GM18858 (cell line): ENCODE measurements around the gene CDH4.

Source experiments
- ATAC-seq: cut with Tn5 transposase; IDR thresholded peaks from one replicate; pipeline ENCODE4 v1.9.1; 2021; ENCODE audit not compliant: unreplicated experiment

The CDH4 gene

DNA sequence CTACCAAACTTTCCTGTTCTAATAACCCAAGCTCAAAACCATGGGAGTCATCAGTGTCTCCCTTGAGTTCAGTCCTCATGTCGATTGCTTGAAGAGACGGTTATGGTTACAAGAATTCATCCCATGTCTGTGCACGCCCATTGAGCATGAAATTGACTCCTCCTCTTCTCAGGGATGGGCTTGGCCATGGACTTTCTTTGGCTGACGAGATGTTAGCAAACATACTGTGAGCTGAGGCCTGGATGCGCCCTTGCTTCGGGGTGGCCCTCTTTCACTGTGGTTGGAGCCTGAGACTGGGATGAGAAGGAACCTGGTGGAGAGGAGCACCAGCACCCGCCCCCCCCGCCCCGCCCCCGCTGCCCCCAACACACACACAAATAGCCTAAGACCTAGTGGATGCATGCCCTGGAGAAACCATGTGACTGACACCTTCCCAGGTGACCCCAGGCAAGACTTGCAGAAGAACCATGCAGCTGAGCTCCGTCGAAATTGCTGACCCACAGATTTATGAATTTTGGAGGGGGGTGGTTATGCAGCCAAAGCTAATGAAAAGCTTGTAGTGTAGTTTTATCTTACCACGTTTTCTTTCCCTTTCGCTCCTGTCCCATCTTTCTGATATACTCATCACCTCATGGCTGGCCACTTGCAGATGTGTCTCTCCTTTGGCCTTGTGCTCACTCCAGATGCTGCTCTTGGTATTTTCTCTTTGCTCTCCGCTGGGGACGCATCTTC lies 231.4 kb downstream of the CDH4 start:
- ATAC-seq = no peak

DNA sequence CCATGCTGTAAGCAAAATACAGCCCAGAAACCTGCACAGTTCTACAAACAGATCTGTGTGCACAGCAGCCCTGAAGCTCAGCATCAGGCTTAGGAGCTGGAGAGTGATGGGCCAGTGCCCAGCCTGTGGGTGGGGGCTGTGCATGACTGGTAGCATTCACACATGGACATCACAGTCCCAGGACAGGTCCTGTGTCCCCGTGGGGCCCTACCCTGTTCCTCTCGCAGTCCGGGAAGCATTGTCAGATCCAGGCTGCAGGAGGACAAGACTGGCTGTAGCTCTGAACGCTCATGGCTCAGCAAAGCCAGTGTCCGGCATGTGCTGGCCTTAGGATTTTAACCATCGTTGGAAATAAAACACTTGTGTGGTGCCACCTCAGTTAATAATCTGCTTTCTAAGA lies 234.1 kb downstream of the CDH4 start:
- no peak for ATAC-seq

DNA sequence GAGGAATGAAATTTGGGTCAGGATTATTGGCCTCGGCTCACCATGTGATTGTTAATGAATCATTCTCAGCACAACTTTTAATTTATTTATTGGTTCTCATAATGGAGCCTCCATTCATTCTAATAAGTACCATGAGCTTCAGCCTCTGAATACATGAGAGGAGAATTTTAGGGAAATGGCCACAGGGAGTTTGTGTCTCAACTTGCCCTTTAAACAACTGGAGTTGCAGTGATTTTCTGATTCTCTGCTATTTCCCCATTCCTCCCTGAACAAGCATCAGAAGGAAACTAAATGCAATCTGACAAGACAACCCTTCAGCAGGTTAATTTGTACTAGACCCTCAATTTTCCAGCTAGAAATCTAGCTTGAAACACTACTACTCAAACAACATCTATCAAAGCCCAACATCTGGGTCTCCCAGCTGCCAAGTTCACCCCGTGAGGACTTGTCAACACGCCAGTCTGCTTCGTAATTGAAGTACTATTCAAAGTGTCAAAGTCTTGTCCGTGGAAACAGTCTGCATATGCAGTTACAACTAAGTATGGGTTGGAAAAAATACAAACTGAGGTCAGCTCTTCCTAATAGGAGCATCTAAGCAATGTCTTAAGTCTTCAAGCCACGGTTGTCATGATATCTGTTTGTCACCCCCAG lies 235.4 kb downstream of the CDH4 start:
- ATAC-seq = no peak

DNA sequence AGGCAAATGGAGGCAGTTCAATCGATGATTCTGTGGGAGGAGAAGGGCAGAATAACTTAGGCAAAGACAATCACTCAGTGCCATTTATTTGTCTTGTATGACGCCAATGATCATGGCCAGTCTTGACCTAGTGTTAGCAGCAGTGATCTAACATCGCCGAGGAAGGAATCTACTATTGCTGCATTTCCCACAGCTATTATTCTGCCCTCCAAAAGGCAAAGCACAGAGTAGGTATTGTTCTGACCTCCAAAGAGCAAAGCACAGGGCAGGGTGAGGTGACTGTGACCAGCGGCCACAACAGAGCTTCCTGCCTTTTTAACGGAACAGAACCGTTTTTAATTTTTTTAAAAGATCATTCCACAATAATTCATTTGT lies 235.9 kb downstream of the CDH4 start:
- no peak for ATAC-seq

DNA sequence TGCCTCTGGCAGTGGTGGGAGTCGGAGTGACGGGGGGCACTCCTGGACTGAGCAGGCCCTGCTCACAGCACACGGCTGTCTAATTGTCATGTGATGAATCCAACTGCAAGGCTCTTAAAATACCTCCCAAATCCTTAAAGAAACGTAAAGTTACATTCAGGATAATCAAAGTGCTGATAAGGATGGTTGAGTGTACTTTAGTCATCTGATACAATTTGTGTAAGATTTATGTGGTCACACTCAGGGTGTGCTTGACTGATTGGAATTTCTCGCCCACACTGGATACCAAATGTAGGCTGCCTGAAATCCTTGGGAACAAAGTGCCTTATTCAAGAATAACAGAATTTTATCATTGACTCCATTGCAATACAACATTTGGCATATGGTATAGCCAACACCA lies 238.7 kb downstream of the CDH4 start:
- no peak for ATAC-seq

GRCh38 chr20:61492065-61492464 lies 240.0 kb downstream of the CDH4 start:
- no peak for ATAC-seq

DNA sequence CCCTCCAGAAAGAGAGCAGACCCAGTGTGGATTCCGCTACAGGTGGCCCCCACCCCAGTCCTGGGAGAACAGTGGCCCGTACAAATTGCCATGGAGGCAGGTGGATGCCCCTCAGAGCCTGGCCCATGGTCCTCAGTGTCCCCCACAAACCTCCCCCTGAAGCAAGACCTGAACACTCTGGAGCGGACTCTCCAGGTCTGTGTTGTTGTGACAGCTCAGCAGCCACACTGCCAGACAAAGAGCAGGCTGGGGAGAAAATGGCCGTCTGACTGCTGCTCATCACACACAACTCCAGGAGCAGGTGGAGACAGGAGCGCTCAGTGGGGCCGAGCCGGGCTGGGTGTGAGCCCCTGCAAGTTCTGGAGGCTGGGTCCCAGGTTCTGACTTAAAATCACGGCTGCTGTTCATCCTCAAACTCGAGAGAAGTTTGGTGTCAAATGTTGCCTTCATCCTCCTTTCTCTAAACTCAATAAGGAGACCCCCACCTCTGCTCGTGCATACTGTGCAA lies 241.8 kb downstream of the CDH4 start:
- ATAC-seq = no peak

- ATAC-seq = no peak
These were observed 242.9 kb downstream of the CDH4 start for GRCh38 chr20:61494763-61495575.

- ATAC-seq = no peak
These were observed 245.1 kb downstream of the CDH4 start for GRCh38 chr20:61497029-61497627.

DNA sequence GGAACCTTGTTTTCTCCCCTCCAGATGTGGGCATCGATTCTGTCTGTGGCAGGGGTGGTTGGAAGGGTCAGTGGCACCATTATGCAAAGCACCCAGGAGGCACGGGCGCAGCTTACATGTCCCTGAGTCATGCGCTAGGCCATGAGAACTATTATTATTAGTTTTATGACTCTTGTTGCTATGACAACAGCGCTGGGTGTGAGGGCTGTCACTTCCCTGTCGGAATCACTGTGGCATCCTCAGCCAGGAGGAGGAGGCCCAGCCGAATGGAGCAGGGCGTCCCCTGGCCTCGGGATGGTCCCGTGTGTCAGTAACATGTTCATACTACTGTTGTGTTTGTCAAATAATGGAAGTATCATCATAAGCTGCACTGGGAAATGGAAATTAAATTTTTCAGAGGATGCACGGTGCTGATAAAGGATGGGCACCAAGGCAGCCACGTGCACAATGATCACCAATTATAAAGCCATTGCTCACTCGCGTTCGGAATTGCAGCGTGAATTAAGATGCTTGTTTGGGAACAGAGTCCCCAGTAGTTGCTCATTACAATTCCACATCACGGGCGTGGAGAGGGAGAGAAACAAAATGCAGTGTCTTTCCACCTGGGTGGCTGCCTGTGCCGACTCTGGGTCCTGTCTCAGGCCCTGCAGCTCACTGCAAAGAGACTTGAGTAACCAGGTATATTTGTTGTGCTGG lies 247.9 kb downstream of the CDH4 start:
- no peak for ATAC-seq

DNA sequence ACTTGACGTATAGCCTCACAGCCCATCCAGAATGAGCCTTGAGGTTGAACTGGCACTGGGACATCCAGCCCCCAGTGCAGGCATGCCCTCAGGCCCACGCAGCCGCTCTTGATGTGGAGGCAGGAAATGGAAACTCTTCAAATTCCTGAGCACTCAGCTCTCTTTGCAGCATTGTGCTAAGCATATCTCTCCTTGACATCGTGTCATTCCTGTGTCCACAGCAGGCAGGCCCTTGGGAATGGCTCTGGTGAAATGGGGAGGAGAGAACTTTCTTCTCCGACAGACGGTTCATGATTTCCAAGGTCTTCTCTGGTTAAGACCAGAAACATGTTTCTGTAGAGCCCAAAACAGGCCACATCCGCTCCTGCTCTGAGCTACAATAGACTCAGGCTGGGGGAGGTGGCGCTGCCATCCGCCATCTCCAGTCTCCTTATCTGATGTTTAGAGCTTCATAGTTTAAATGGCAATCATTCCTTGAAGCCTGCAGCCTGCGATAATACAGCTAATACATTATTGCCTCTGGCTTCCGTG lies 248.8 kb downstream of the CDH4 start:
- no peak for ATAC-seq

- no peak for ATAC-seq
These were observed 250.4 kb downstream of the CDH4 start for GRCh38 chr20:61502433-61502832.

DNA sequence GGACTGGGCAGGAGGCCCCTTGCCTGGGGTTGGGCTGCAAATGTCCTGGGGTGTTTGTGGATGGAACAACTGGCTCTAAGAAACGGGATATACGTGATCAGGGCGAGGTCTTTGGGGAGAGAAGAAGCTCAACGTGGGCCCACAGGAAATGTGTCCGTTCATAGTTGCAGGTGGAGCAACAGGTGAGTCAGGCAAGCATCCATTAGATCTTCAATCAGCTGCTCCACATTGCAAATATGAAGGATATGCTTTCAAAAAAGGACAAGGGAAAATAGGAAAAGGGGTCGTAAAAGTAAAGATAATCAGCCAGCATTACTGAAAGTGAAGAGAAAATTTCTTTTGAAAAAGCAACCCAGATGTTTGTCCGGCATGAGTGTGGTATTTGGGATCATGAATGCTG lies 251.0 kb downstream of the CDH4 start:
- ATAC-seq = no peak

DNA sequence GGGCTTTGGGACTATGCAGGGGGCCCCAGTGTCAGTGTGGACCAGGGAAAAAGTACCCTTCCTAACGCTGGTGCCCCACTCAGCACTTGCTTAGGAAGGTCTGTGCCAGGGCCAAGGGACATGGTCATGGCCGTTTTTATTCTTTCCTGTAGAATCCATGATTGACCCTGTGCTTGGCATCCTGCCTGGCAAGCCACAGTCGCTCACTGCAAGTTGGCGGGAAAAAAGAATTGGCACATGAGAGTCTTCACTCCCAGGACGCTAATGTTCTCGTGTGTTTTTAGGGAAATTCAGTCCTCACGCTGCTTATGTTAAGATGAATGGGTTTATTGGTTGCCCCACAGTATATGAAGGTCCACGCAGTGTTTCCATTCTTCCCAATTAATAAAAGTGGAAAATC lies 253.4 kb downstream of the CDH4 start:
- no peak for ATAC-seq

GRCh38 chr20:61507778-61508177 lies 255.7 kb downstream of the CDH4 start:
- ATAC-seq = no peak

DNA sequence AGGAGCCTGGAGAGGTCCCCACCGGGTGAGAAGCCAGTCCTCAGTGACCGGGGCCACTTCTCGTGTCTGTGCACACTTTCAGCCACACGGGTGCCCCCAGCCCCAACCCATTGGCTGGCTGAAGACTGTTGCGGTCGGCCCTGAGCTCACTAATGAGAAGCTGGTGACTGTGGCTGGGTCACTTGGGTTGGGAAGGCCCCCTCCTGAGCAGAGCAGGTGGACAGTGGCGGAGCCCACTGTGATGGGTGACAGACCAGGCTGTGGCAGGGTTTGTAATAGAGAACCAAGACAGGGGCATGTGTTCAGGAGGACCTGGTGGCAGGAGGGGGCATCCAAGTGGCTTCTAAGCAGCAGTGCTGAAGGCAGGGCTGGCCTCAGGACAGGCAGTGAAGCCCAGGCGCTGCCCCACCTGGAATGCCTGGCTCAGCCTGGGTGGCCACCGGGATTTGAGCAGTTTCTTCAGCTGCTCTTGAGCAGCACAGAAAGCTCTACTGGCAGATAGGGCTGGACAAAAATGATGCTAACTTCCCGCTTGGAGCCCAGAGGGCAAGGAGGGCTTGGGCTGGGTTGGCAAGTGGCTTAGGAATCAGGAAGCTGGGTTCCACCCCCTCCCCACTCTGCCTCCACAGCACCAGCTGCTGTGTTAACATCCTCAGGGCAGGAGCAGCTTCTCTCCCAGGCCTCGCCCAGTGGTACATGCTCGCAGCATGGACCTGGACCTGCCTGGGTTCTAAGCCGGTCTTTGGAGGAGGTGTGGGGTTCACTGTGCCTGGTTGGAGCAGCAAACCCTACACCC lies 256.4 kb downstream of the CDH4 start:
- ATAC-seq = no peak

- no peak for ATAC-seq
These were observed 258.8 kb downstream of the CDH4 start for GRCh38 chr20:61510778-61511330.

- no peak for ATAC-seq
These were observed 260.4 kb downstream of the CDH4 start for GRCh38 chr20:61512475-61512874.
